Karpas-422 (cell line): ENCODE measurements around the gene FBXL5. TPM values are rescaled to one million over a fixed set of nuclear protein-coding genes. Genes with fewer than 3 reads are reported as not detected.
A peak's percentile ranks its signal among the peaks of the same experiment; 100 is the strongest.

Source experiments
- DNase-seq: peaks from one replicate; pipeline ENCODE4 v3.0.0-alpha.2; 2015
- H2AFZ ChIP-seq: fragments of 200-600 bp; sonication (generic); 2 replicates; pipeline ENCODE4 v1.6.1; 2014; ENCODE audit warnings: antibody characterized with exemption, low read length, mixed read lengths
- H3K27ac ChIP-seq: fragments of 200-600 bp; sonication (generic); 2 replicates; pipeline ENCODE4 v1.5.1; 2014; ENCODE audit warnings: mild to moderate bottlenecking, low read length, moderate library complexity
- H3K27me3 ChIP-seq: fragments of 200-600 bp; sonication (generic); 2 replicates; pipeline ENCODE4 v1.6.1; 2014; ENCODE audit warnings: low read length, mixed read lengths
- H3K36me3 ChIP-seq: fragments of 200-600 bp; sonication (generic); 2 replicates; pipeline ENCODE4 v1.6.1; 2014; ENCODE audit warnings: low read length, mixed read lengths; ENCODE audit not compliant: insufficient read depth
- H3K4me1 ChIP-seq: fragments of 200-600 bp; sonication (generic); 2 replicates; pipeline ENCODE4 v1.6.1; 2014; ENCODE audit warnings: mild to moderate bottlenecking, low read length, mixed read lengths
- H3K4me2 ChIP-seq: fragments of 200-600 bp; sonication (generic); 2 replicates; pipeline ENCODE4 v1.6.1; 2014; ENCODE audit warnings: low read length, low read depth, mild to moderate bottlenecking; ENCODE audit not compliant: poor library complexity, severe bottlenecking
- H3K4me3 ChIP-seq: fragments of 200-600 bp; sonication (generic); 2 replicates; pipeline ENCODE4 v1.5.1; 2014; ENCODE audit warnings: mild to moderate bottlenecking, antibody characterized with exemption, low read length, mixed read lengths
- H3K79me2 ChIP-seq: fragments of 200-600 bp; sonication (generic); 2 replicates; pipeline ENCODE4 v1.6.1; 2014; ENCODE audit warnings: mild to moderate bottlenecking, low read length, mixed read lengths
- H3K9ac ChIP-seq: fragments of 200-600 bp; sonication (generic); 2 replicates; pipeline ENCODE4 v1.6.0; 2014; ENCODE audit warnings: low read length
- H3K9me2 ChIP-seq: fragments of 200-600 bp; sonication (generic), shearing (Covaris generic); replicated peaks from 2 replicates; pipeline ENCODE4 v1.6.0; 2014; ENCODE audit warnings: mild to moderate bottlenecking, low read length, moderate library complexity; ENCODE audit not compliant: insufficient read depth
- H3K9me3 ChIP-seq: fragments of 300-700, 200-600 bp; sonication (generic); 2 replicates; pipeline ENCODE4 v1.6.1; 2014; ENCODE audit warnings: low read length, mixed read lengths
- H4K20me1 ChIP-seq: fragments of 200-600 bp; sonication (generic); 2 replicates; pipeline ENCODE4 v1.6.1; 2014; ENCODE audit warnings: mild to moderate bottlenecking, antibody characterized with exemption, low read length, low read depth; ENCODE audit not compliant: insufficient read depth
- total RNA-seq: library from RNA; depleted of rRNA; stranded (reverse); fragments of >200 nt; shearing (Covaris generic); gene quantifications from 2 replicates; pipeline ENCODE4 v1.2.3, GENCODE V29; 2014; ENCODE audit warnings: low replicate concordance

The FBXL5 gene
- total RNA-seq, 1 experiment from 2014 or later, result 78.2 TPM

- no peaks in the 10 kb centered on the region for H3K79me2 ChIP-seq
- peak overlapping the region; percentile 73 for H3K27ac ChIP-seq
- no peaks in the 10 kb centered on the region for H4K20me1 ChIP-seq
- H2AFZ ChIP-seq, result no peak overlapping the region
- H3K36me3 ChIP-seq, result no peaks in the 10 kb centered on the region
- peak overlapping the region; percentile 27 for H3K4me2 ChIP-seq
- H3K9me3 ChIP-seq, result no peaks in the 10 kb centered on the region
- H3K27me3 ChIP-seq, result no peaks in the 10 kb centered on the region
- H3K4me1 ChIP-seq, result peaks cover 46% of the 10 kb centered on the region
- DNase-seq, result no peak
- no peak overlapping the region for H3K4me3 ChIP-seq
- no peak overlapping the region for H3K9ac ChIP-seq
- H3K9me2 ChIP-seq, result no peaks in the 10 kb centered on the region
These were observed 67.5 kb downstream of the FBXL5 start for GRCh38 chr4:15587649-15588048.

GRCh38 chr4:15586066-15586465 is 69.1 kb downstream of the FBXL5 start:
- H3K4me2 ChIP-seq, result peak overlapping the region; percentile 27
- no peaks in the 10 kb centered on the region for H4K20me1 ChIP-seq
- H3K9me3 ChIP-seq, result no peaks in the 10 kb centered on the region
- H3K36me3 ChIP-seq, result no peaks in the 10 kb centered on the region
- no peaks in the 10 kb centered on the region for H3K9me2 ChIP-seq
- no peak overlapping the region for H3K9ac ChIP-seq
- peaks cover 46% of the 10 kb centered on the region for H3K4me1 ChIP-seq
- peak overlapping the region; percentile 73 for H3K27ac ChIP-seq
- 0 out of 2 replicates have a peak, but pooled peaks cover 4% of the 10 kb centered on the region for H3K79me2 ChIP-seq
- H3K4me3 ChIP-seq, result no peak overlapping the region
- peak; percentile 64 for DNase-seq
- no peak overlapping the region for H2AFZ ChIP-seq
- H3K27me3 ChIP-seq, result no peaks in the 10 kb centered on the region

- H3K4me2 ChIP-seq, result peak overlapping the region; percentile 27
- H3K79me2 ChIP-seq, result 0 out of 2 replicates have a peak, but pooled peaks cover 4% of the 10 kb centered on the region
- H2AFZ ChIP-seq, result no peak overlapping the region
These were observed 69.8 kb downstream of the FBXL5 start for GRCh38 chr4:15585331-15585730.

GRCh38 chr4:15584785-15585184 is 70.4 kb downstream of the FBXL5 start:
- Histone ChIP-seq H3K4me3 (no peak overlapping the region), H3K4me2 (peak overlapping the region; percentile 27), H4K20me1 (no peaks in the 10 kb centered on the region), H3K4me1 (peaks cover 46% of the 10 kb centered on the region), H3K36me3 (no peaks in the 10 kb centered on the region), H3K27me3 (no peaks in the 10 kb centered on the region), H3K9me3 (no peaks in the 10 kb centered on the region), H3K27ac (peak overlapping the region; percentile 73), H2AFZ (no peak overlapping the region), H3K9ac (no peak overlapping the region), H3K9me2 (no peaks in the 10 kb centered on the region), H3K79me2 (0 out of 2 replicates have a peak, but pooled peaks cover 4% of the 10 kb centered on the region)
- DNase-seq, result peak; percentile 70

More at GRCh38 chr4:15585331-15585730, 69.8 kb downstream of the FBXL5 start:
- no peak overlapping the region for H3K9ac ChIP-seq
- no peaks in the 10 kb centered on the region for H3K27me3 ChIP-seq
- peaks cover 46% of the 10 kb centered on the region for H3K4me1 ChIP-seq
- H3K9me3 ChIP-seq, result no peaks in the 10 kb centered on the region
- H3K4me3 ChIP-seq, result no peak overlapping the region
- no peaks in the 10 kb centered on the region for H3K36me3 ChIP-seq
- DNase-seq, result no peak
- H3K27ac ChIP-seq, result peak overlapping the region; percentile 73
- H3K9me2 ChIP-seq, result no peaks in the 10 kb centered on the region
- no peaks in the 10 kb centered on the region for H4K20me1 ChIP-seq

GRCh38 chr4:15577508-15577907 is 77.6 kb downstream of the FBXL5 start:
- no peaks in the 10 kb centered on the region for H4K20me1 ChIP-seq
- no peak overlapping the region for H2AFZ ChIP-seq
- 0 out of 2 replicates have a peak, but pooled peaks cover 4% of the 10 kb centered on the region for H3K79me2 ChIP-seq
- H3K9ac ChIP-seq, result no peak overlapping the region
- H3K9me3 ChIP-seq, result no peaks in the 10 kb centered on the region
- no peak overlapping the region for H3K4me2 ChIP-seq
- H3K27ac ChIP-seq, result no peak overlapping the region
- no peaks in the 10 kb centered on the region for H3K27me3 ChIP-seq
- DNase-seq, result no peak
- H3K4me3 ChIP-seq, result no peak overlapping the region
- no peaks in the 10 kb centered on the region for H3K36me3 ChIP-seq
- H3K4me1 ChIP-seq, result no peaks in the 10 kb centered on the region
- H3K9me2 ChIP-seq, result no peaks in the 10 kb centered on the region; the same call in 1 of the 2 replicates

- no peaks in the 10 kb centered on the region; the same call in 1 of the 2 replicates for H3K9me2 ChIP-seq
- H3K36me3 ChIP-seq, result no peaks in the 10 kb centered on the region
- H3K4me1 ChIP-seq, result no peaks in the 10 kb centered on the region
- H2AFZ ChIP-seq, result no peak overlapping the region
- no peaks in the 10 kb centered on the region for H3K9me3 ChIP-seq
- H3K9ac ChIP-seq, result no peak overlapping the region
- H4K20me1 ChIP-seq, result no peaks in the 10 kb centered on the region
- H3K79me2 ChIP-seq, result no peaks in the 10 kb centered on the region
- H3K4me3 ChIP-seq, result no peak overlapping the region
- no peak for DNase-seq
- no peak overlapping the region for H3K4me2 ChIP-seq
- H3K27me3 ChIP-seq, result no peaks in the 10 kb centered on the region
- no peak overlapping the region for H3K27ac ChIP-seq
These were observed 79.2 kb downstream of the FBXL5 start for GRCh38 chr4:15575966-15576365.

GRCh38 chr4:15569746-15570145 is 85.4 kb downstream of the FBXL5 start:
- H3K9ac ChIP-seq, result no peak overlapping the region
- DNase-seq, result no peak
- H3K9me3 ChIP-seq, result no peaks in the 10 kb centered on the region
- H3K4me1 ChIP-seq, result no peaks in the 10 kb centered on the region
- no peak overlapping the region for H3K4me3 ChIP-seq
- no peaks in the 10 kb centered on the region for H3K79me2 ChIP-seq
- H3K27ac ChIP-seq, result no peak overlapping the region
- no peaks in the 10 kb centered on the region for H3K36me3 ChIP-seq
- no peaks in the 10 kb centered on the region for H3K27me3 ChIP-seq
- H4K20me1 ChIP-seq, result no peaks in the 10 kb centered on the region
- H3K4me2 ChIP-seq, result no peak overlapping the region
- no peak overlapping the region for H2AFZ ChIP-seq
- H3K9me2 ChIP-seq, result no peaks in the 10 kb centered on the region; the same call in 1 of the 2 replicates

GRCh38 chr4:15568821-15569220 is 86.3 kb downstream of the FBXL5 start:
- H4K20me1 ChIP-seq, result no peaks in the 10 kb centered on the region
- no peak overlapping the region for H3K4me3 ChIP-seq
- no peaks in the 10 kb centered on the region for H3K79me2 ChIP-seq
- no peak overlapping the region for H2AFZ ChIP-seq
- no peak overlapping the region for H3K4me2 ChIP-seq
- no peaks in the 10 kb centered on the region; the same call in 1 of the 2 replicates for H3K9me2 ChIP-seq
- H3K27me3 ChIP-seq, result no peaks in the 10 kb centered on the region
- no peak overlapping the region for H3K9ac ChIP-seq
- H3K27ac ChIP-seq, result no peak overlapping the region
- no peaks in the 10 kb centered on the region for H3K9me3 ChIP-seq
- H3K36me3 ChIP-seq, result no peaks in the 10 kb centered on the region
- DNase-seq, result no peak
- H3K4me1 ChIP-seq, result no peaks in the 10 kb centered on the region
